Measurements from ENCODE around the gene VPS52. TPM values are rescaled to one million over a fixed set of nuclear protein-coding genes. Genes with fewer than 3 reads are reported as not detected.

The VPS52 gene
- total RNA-seq, 1 experiment from 2014 or later: 47.1 TPM

DNA sequence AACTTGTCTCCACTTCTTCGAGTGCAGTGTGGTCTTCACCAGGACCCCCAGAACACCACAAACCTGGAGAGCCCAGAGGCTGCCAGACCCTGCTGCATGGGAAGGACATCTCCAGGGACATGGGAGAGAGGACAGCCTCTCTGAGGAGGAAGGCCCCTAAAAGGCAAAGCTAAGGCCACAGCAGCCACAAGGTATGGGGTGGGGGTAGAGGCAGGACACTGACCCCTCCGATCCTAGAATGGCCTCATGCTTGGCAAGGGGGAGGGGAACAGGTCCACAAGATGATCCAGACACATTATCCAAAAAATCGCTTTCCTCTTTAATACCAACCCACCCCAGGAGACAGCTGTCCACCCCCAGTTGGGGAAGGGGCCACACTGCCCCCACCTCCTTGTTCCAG, 7.1 kb upstream of the VPS52 start:
- Histone ChIP-seq H3K27me3 (ENCODE audit: insufficient read depth, low read length) (no peaks in the 10 kb centered on the region), H2BK15ac (ENCODE audit: low read depth, low read length) (no peak overlapping the region), H4K20me1 (ENCODE audit: control insufficient read depth, insufficient read depth, insufficient read length) (no peaks in the 10 kb centered on the region), H3K4me2 (ENCODE audit: insufficient read depth, insufficient read length, low read length) (no peak overlapping the region), H2BK120ac (ENCODE audit: low read depth, low read length, poor library complexity, severe bottlenecking) (no peak overlapping the region), H3K9ac (ENCODE audit: extremely low read depth, insufficient read length, low read length) (no peak overlapping the region), H2AFZ (ENCODE audit: low read length) (no peak overlapping the region), H3K9me3 (ENCODE audit: control insufficient read depth, low read depth, low read length) (no peaks in the 10 kb centered on the region), H2BK12ac (ENCODE audit: insufficient read length, low read depth, low read length) (no peak overlapping the region), H2BK5ac (ENCODE audit: insufficient read length, low read length) (no peak overlapping the region), H4K8ac (replicated peaks; ENCODE audit: insufficient read length, low read depth, low read length) (no peak overlapping the region), H3K79me1 (ENCODE audit: insufficient read depth, low read depth, low read length, poor library complexity, severe bottlenecking) (no peaks in the 10 kb centered on the region), H3K23ac (ENCODE audit: insufficient read length, low read depth, low read length) (no peak overlapping the region), H3K23me2 (ENCODE audit: insufficient read length, low read depth, low read length, poor library complexity, severe bottlenecking) (peaks cover 9% of the 10 kb centered on the region), H3T11ph (ENCODE audit: low read length) (no peak overlapping the region), H3K27ac (ENCODE audit: insufficient read length, low read depth, low read length) (no peak overlapping the region), H4K91ac (ENCODE audit: insufficient read length, low read depth, low read length) (no peak overlapping the region), H2AK5ac (ENCODE audit: insufficient read length, low read length) (no peak overlapping the region), H3K56ac (ENCODE audit: insufficient read length, low read depth, low read length) (no peak overlapping the region), H3K14ac (ENCODE audit: insufficient read depth, low read length) (no peak overlapping the region), H3K4me1 (ENCODE audit: insufficient read depth, low read length) (no peaks in the 10 kb centered on the region; the same call in 1 of the 2 replicates), H4K5ac (ENCODE audit: insufficient read length, low read depth, low read length) (no peak overlapping the region), H3K18ac (ENCODE audit: insufficient read length, low read depth, low read length) (no peak overlapping the region), H3K79me2 (ENCODE audit: insufficient read depth, low read length) (peaks cover 7% of the 10 kb centered on the region; the same call in 1 of the 2 replicates), H3K4ac (ENCODE audit: low read depth, low read length) (no peak overlapping the region), H2BK20ac (ENCODE audit: low read depth, low read length, poor library complexity, severe bottlenecking) (no peak overlapping the region)
- Mint-ChIP-seq H3K27ac (peak overlapping the region in 1 of 3 experiments; percentile 74; a peak in 1 of 7 replicates), H3K9me3 (no peaks in the 10 kb centered on the region), H3K4me3 (peak overlapping the region in 1 of 2 experiments; percentile 92; a peak in 2 of 5 replicates), H3K4me1 (peaks cover 36 to 38% of the 10 kb centered on the region in 2 experiments), H3K36me3 (ENCODE audit: insufficient read depth in 1 of 3, low read depth in 3 of 3) (peaks cover 25 to 79% (median 52%) of the 10 kb centered on the region in 3 experiments; a peak in 6 of 7 replicates), H3K27me3 (ENCODE audit: low read depth) (no peaks in the 10 kb centered on the region)
- TF ChIP-seq, protein P1, sequence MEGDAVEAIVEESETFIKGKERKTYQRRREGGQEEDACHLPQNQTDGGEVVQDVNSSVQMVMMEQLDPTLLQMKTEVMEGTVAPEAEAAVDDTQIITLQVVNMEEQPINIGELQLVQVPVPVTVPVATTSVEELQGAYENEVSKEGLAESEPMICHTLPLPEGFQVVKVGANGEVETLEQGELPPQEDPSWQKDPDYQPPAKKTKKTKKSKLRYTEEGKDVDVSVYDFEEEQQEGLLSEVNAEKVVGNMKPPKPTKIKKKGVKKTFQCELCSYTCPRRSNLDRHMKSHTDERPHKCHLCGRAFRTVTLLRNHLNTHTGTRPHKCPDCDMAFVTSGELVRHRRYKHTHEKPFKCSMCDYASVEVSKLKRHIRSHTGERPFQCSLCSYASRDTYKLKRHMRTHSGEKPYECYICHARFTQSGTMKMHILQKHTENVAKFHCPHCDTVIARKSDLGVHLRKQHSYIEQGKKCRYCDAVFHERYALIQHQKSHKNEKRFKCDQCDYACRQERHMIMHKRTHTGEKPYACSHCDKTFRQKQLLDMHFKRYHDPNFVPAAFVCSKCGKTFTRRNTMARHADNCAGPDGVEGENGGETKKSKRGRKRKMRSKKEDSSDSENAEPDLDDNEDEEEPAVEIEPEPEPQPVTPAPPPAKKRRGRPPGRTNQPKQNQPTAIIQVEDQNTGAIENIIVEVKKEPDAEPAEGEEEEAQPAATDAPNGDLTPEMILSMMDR (conservative IDR thresholded peaks at IDR 0.05): no peak
- no peak for DNase-seq
- WGBS (ENCODE audit: extremely low coverage, insufficient read length, low lambda C conversion rate): no CpG with 5 or more reads among the region's 3 CpGs
